Measurements from ENCODE around the gene GRHL1. TPM values are rescaled to one million over a fixed set of nuclear protein-coding genes. Genes with fewer than 3 reads are reported as not detected.
A peak's percentile ranks its signal among the peaks of the same experiment; 100 is the strongest.

Gene GRHL1
- total and polyA plus RNA-seq, 9 of the 15 experiments (the other 6 are each of a cell fraction or from before 2014, with no cell fraction given): 1.7 to 6.1 (median 4.7) TPM

- TF ChIP-seq DLX4 (CRISPR knock-in tag; IDR thresholded peaks at IDR 0.05) (no peak), RBBP5 (IDR thresholded peaks at IDR 0.05; ENCODE audit: borderline replicate concordance, insufficient read depth, low read length, poor library complexity, severe bottlenecking) (no peak), POLR2H (tag; IDR thresholded peaks at IDR 0.05; ENCODE audit: low read depth) (0 out of 2 replicates have a peak, but pooled peaks have one; percentile 24), ZNF449 (CRISPR knock-in tag; IDR thresholded peaks at IDR 0.05) (no peak), ZNF316 (IDR thresholded peaks at IDR 0.05) (no peak; the same call in 1 of the 2 replicates), ZBTB17 (CRISPR knock-in tag; IDR thresholded peaks at IDR 0.05) (peak; percentile 14; the same call in 1 of the 2 replicates), ZNF175 (CRISPR knock-in tag; IDR thresholded peaks at IDR 0.05; ENCODE audit: low read depth) (peak; percentile 41; the same call in 1 of the 2 replicates), ZNF395 (CRISPR knock-in tag; IDR thresholded peaks at IDR 0.05) (peak; percentile 35; the same call in 1 of the 2 replicates), L3MBTL2 (IDR thresholded peaks at IDR 0.05) (peak; percentile 13), TFE3 (CRISPR knock-in tag; IDR thresholded peaks at IDR 0.05) (peak; percentile 59), CREB3 (tag; conservative IDR thresholded peaks at IDR 0.05; ENCODE audit: low read depth) (0 out of 2 replicates have a peak, but pooled peaks have one; percentile 50), ZNF79 (CRISPR knock-in tag; IDR thresholded peaks at IDR 0.05; ENCODE audit: low read depth) (0 out of 2 replicates have a peak, but pooled peaks have one; percentile 48), ZNF184 (CRISPR knock-in tag; IDR thresholded peaks at IDR 0.05) (no peak), CUX1 (CRISPR knock-in tag; IDR thresholded peaks at IDR 0.05) (peak; percentile 52), RBM14 (IDR thresholded peaks at IDR 0.05; ENCODE audit: borderline replicate concordance, insufficient read depth, low read depth, low read length) (no peak)
Observed at GRCh38 chr2:9966491-9967022, 15.1 kb downstream of the GRHL1 start (continued).

Data from K562 (cell line).